Neural cell (in vitro differentiated cells): Measurements from ENCODE around the gene CYBRD1. TPM values are rescaled to one million over a fixed set of nuclear protein-coding genes. Genes with fewer than 3 reads are reported as not detected.

Source experiments
- H2AFZ ChIP-seq: fragments of 200-600, 300-800 bp; sonication (generic), shearing (Covaris generic); 2 replicates; pipeline ENCODE4 v1.6.0; 2014; ENCODE audit warnings: low read depth, mild to moderate bottlenecking, antibody characterized with exemption, low read length, moderate library complexity
- H3F3A ChIP-seq: fragments of 200-600 bp; shearing (Covaris generic); 2 replicates; pipeline ENCODE4 v1.6.1; 2016; ENCODE audit warnings: mild to moderate bottlenecking, moderate library complexity, mixed read lengths, antibody characterized with exemption, low read length; ENCODE audit not compliant: insufficient read depth, poor library complexity, severe bottlenecking
- H3K27ac ChIP-seq: fragments of 200-600, 300-800 bp; sonication (generic), shearing (Covaris generic); 2 replicates; pipeline ENCODE4 v1.5.1; 2014; ENCODE audit warnings: mild to moderate bottlenecking, low read length, moderate library complexity
- H3K27me3 ChIP-seq: fragments of 300-800, 200-600 bp; sonication (generic), shearing (Covaris generic); 2 replicates; pipeline ENCODE4 v1.6.0; 2014; ENCODE audit warnings: mild to moderate bottlenecking, low read depth, low read length, moderate library complexity; ENCODE audit not compliant: insufficient read depth
- H3K36me3 ChIP-seq: fragments of 300-800, 200-600 bp; sonication (generic), shearing (Covaris generic); 2 replicates; pipeline ENCODE4 v1.5.1; 2014; ENCODE audit warnings: mild to moderate bottlenecking, antibody characterized with exemption, low read length, moderate library complexity; ENCODE audit not compliant: insufficient read depth
- H3K4me2 ChIP-seq: fragments of 300-800, 200-600 bp; sonication (generic), shearing (Covaris generic); 2 replicates; pipeline ENCODE4 v1.6.0; 2014; ENCODE audit warnings: mild to moderate bottlenecking, low read length
- H3K4me3 ChIP-seq: fragments of 300-800, 200-600 bp; sonication (generic), shearing (Covaris generic); 2 replicates; pipeline ENCODE4 v1.5.1; 2014; ENCODE audit warnings: mild to moderate bottlenecking, low read length, moderate library complexity
- H3K79me2 ChIP-seq: fragments of 200-600 bp; shearing (Covaris generic); replicated peaks from 2 replicates; pipeline ENCODE4 v1.6.0; 2014; ENCODE audit warnings: mild to moderate bottlenecking, low read length, moderate library complexity; ENCODE audit not compliant: insufficient read depth
- H3K9ac ChIP-seq: fragments of 300-800, 200-600 bp; sonication (generic), shearing (Covaris generic); 2 replicates; pipeline ENCODE4 v1.6.1; 2016; ENCODE audit warnings: mild to moderate bottlenecking, low read length, mixed read lengths
- H3K9me2 ChIP-seq: fragments of 200-600 bp; shearing (Covaris generic); 2 replicates; pipeline ENCODE4 v1.6.1; 2016; ENCODE audit warnings: mild to moderate bottlenecking, low read length, mixed read lengths; ENCODE audit not compliant: insufficient read depth
- H3K9me3 ChIP-seq: fragments of 200-600, 300-800 bp; sonication (generic), shearing (Covaris generic); 2 replicates; pipeline ENCODE4 v1.6.1; 2016; ENCODE audit warnings: mild to moderate bottlenecking, mixed run types, low read length, moderate library complexity, mixed read lengths
- H4K20me1 ChIP-seq: fragments of 200-600 bp; shearing (Covaris generic); 2 replicates; pipeline ENCODE4 v1.6.1; 2016; ENCODE audit warnings: mild to moderate bottlenecking, mixed run types; ENCODE audit not compliant: insufficient read depth
- EP300 ChIP-seq: fragments of 450-650 bp; conservative IDR thresholded peaks from 2 replicates; pipeline ENCODE4 v1.6.1; 2014; ENCODE audit warnings: antibody characterized with exemption, mild to moderate bottlenecking, moderate library complexity; ENCODE audit not compliant: poor library complexity, severe bottlenecking
- EZH2 ChIP-seq: fragments of 200-600, 300-800 bp; shearing (Covaris generic), sonication (generic); IDR thresholded peaks from 2 replicates; pipeline ENCODE4 v1.6.1; 2014; ENCODE audit warnings: antibody characterized with exemption, low read length, borderline replicate concordance, mild to moderate bottlenecking; ENCODE audit not compliant: insufficient read depth, poor library complexity, severe bottlenecking
- MXI1 ChIP-seq: fragments of 450-650 bp; conservative IDR thresholded peaks from 2 replicates; pipeline ENCODE4 v1.6.1; 2014; ENCODE audit warnings: antibody characterized with exemption, mild to moderate bottlenecking; ENCODE audit not compliant: poor library complexity, severe bottlenecking
- POLR2AphosphoS5 ChIP-seq: IDR thresholded peaks from 2 replicates; pipeline ENCODE4 v1.6.1; 2012
- RAD21 ChIP-seq: fragments of 450-650 bp; conservative IDR thresholded peaks from 2 replicates; pipeline ENCODE4 v1.6.1; 2014; ENCODE audit warnings: antibody characterized with exemption, mild to moderate bottlenecking, moderate library complexity
- SMC3 ChIP-seq: fragments of 450-650 bp; conservative IDR thresholded peaks from 2 replicates; pipeline ENCODE4 v1.6.1; 2014; ENCODE audit warnings: antibody characterized with exemption, mild to moderate bottlenecking, moderate library complexity; ENCODE audit not compliant: poor library complexity
- TAF1 ChIP-seq: IDR thresholded peaks from 2 replicates; pipeline ENCODE4 v1.6.1; 2012; ENCODE audit warnings: low read depth
- polyA plus RNA-seq: library from polyadenylated mRNA; depleted of rRNA; stranded (reverse); fragments of >200 nt; gene quantifications from 2 replicates; pipeline ENCODE4 v1.2.3, GENCODE V29; 2014
- TF ChIP-seq, protein P1 (sequence below): fragments of 450-650 bp; IDR thresholded peaks from 2 replicates; pipeline ENCODE4 v1.5.1; 2014; ENCODE audit warnings: antibody characterized with exemption, mild to moderate bottlenecking, moderate library complexity; ENCODE audit not compliant: poor library complexity, severe bottlenecking
- TF ChIP-seq, protein P2 (sequence below): IDR thresholded peaks from 2 replicates; pipeline ENCODE4 v1.6.1; 2012; ENCODE audit warnings: borderline replicate concordance

The CYBRD1 gene
- polyA plus RNA-seq, 1 donor from 2014 or later, result 0.10 TPM

DNA sequence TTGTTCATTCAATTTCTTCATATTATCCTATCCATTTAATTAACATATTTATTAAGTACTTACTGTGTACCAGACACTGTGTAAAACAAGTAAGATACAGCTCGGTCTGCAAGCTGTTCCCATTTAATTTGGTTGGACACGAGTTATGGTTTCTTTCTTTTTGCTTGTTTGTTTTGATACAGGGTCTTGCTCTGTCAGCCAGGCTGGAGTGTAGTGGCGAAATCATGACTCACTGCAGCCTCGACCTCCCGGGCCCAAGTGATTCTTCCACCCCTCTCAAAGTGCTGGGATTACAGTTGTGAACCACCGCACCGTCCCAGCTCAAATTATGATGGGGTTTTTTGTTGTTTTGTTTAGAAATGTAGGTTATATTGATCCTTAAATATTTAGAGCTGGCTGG, 9.0 kb downstream of the CYBRD1 start:
- no peak overlapping the region for H3K9ac ChIP-seq

DNA sequence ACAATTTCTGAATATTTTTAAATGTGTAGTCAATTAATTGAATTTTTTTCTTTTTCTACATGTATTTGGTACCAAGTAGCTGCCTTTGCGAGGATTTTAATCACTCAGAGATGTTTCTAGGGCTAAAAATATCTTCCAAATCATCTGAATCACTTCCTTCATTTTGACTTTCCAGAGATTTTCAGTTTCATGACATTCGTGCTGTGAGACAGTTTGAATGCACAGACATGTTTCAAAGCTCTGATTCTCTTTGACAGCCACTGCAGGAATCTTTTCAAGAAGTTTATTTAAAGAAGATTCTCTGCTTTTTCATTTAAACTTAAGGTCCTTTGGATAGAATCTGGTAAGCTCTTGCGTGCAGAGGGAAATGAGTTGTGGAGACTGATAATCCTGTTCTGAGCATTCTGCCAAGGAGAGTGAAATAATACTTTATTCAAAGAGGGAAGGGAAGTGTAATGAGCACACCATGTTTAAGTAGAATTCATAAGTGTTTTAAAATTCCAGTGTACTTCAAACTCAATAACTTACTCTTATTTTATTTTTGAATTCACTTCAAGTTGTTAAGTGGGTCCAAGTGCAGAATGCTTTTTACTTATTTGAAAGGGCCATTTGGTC, 9.7 kb downstream of the CYBRD1 start:
- H3K9me2 ChIP-seq, result no peaks in the 10 kb centered on the region
- TF ChIP-seq RAD21, result no peak
- no peak for TF ChIP-seq EP300
- TF ChIP-seq MXI1, result no peak
- TF ChIP-seq EZH2, result no peak
- TF ChIP-seq, protein P1, sequence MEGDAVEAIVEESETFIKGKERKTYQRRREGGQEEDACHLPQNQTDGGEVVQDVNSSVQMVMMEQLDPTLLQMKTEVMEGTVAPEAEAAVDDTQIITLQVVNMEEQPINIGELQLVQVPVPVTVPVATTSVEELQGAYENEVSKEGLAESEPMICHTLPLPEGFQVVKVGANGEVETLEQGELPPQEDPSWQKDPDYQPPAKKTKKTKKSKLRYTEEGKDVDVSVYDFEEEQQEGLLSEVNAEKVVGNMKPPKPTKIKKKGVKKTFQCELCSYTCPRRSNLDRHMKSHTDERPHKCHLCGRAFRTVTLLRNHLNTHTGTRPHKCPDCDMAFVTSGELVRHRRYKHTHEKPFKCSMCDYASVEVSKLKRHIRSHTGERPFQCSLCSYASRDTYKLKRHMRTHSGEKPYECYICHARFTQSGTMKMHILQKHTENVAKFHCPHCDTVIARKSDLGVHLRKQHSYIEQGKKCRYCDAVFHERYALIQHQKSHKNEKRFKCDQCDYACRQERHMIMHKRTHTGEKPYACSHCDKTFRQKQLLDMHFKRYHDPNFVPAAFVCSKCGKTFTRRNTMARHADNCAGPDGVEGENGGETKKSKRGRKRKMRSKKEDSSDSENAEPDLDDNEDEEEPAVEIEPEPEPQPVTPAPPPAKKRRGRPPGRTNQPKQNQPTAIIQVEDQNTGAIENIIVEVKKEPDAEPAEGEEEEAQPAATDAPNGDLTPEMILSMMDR, result no peak
- TF ChIP-seq, protein P2, sequence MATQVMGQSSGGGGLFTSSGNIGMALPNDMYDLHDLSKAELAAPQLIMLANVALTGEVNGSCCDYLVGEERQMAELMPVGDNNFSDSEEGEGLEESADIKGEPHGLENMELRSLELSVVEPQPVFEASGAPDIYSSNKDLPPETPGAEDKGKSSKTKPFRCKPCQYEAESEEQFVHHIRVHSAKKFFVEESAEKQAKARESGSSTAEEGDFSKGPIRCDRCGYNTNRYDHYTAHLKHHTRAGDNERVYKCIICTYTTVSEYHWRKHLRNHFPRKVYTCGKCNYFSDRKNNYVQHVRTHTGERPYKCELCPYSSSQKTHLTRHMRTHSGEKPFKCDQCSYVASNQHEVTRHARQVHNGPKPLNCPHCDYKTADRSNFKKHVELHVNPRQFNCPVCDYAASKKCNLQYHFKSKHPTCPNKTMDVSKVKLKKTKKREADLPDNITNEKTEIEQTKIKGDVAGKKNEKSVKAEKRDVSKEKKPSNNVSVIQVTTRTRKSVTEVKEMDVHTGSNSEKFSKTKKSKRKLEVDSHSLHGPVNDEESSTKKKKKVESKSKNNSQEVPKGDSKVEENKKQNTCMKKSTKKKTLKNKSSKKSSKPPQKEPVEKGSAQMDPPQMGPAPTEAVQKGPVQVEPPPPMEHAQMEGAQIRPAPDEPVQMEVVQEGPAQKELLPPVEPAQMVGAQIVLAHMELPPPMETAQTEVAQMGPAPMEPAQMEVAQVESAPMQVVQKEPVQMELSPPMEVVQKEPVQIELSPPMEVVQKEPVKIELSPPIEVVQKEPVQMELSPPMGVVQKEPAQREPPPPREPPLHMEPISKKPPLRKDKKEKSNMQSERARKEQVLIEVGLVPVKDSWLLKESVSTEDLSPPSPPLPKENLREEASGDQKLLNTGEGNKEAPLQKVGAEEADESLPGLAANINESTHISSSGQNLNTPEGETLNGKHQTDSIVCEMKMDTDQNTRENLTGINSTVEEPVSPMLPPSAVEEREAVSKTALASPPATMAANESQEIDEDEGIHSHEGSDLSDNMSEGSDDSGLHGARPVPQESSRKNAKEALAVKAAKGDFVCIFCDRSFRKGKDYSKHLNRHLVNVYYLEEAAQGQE, result no peak
- TF ChIP-seq TAF1, result no peak
- no peak for TF ChIP-seq SMC3
- TF ChIP-seq POLR2AphosphoS5, result no peak
- H3F3A ChIP-seq, result no peaks in the 10 kb centered on the region
- no peaks in the 10 kb centered on the region for H3K79me2 ChIP-seq
- no peaks in the 10 kb centered on the region for H3K36me3 ChIP-seq
- no peak overlapping the region for H2AFZ ChIP-seq
- no peaks in the 10 kb centered on the region for H3K27me3 ChIP-seq
- no peak overlapping the region for H3K4me3 ChIP-seq
- no peak overlapping the region for H3K4me2 ChIP-seq
- no peaks in the 10 kb centered on the region for H4K20me1 ChIP-seq
- H3K9me3 ChIP-seq, result peaks cover 3% of the 10 kb centered on the region
- H3K9ac ChIP-seq, result no peak overlapping the region
- H3K27ac ChIP-seq, result no peak overlapping the region

More for the DNA sequence above, 9.0 kb downstream of the CYBRD1 start:
- no peaks in the 10 kb centered on the region for H4K20me1 ChIP-seq
- H3K4me3 ChIP-seq, result no peak overlapping the region
- H2AFZ ChIP-seq, result no peak overlapping the region
- no peaks in the 10 kb centered on the region for H3K27me3 ChIP-seq
- no peaks in the 10 kb centered on the region for H3K9me2 ChIP-seq
- no peak overlapping the region for H3K27ac ChIP-seq
- H3K79me2 ChIP-seq, result no peaks in the 10 kb centered on the region
- no peak overlapping the region for H3K4me2 ChIP-seq
- peaks cover 3% of the 10 kb centered on the region for H3K9me3 ChIP-seq
- TF ChIP-seq EZH2 (no peak), POLR2AphosphoS5 (no peak), MXI1 (no peak), SMC3 (no peak), EP300 (no peak), TAF1 (no peak), RAD21 (no peak)
- TF ChIP-seq, protein P1, result no peak
- TF ChIP-seq, protein P2, result no peak
- H3K36me3 ChIP-seq, result no peaks in the 10 kb centered on the region
- H3F3A ChIP-seq, result no peaks in the 10 kb centered on the region
